Neuronal stem cell (in vitro differentiated cells): ENCODE results near the gene EXOSC1.

Source experiments
- DNase-seq: peaks from one replicate; pipeline ENCODE4 v3.0.0-alpha.2; 2013; ENCODE audit warnings: low spot score
- H2AFZ ChIP-seq: one replicate; pipeline ENCODE4 v1.6.1; 2013; ENCODE audit warnings: mild to moderate bottlenecking, low read length, inconsistent platforms
- H2AK5ac ChIP-seq: 2 replicates; pipeline ENCODE4 v1.6.1; 2013; ENCODE audit warnings: low read depth, mild to moderate bottlenecking, inconsistent platforms, low read length, moderate library complexity, mixed read lengths
- H2BK120ac ChIP-seq: 2 replicates; pipeline ENCODE4 v1.6.1; 2013; ENCODE audit warnings: low read depth, mild to moderate bottlenecking, inconsistent platforms, low read length, moderate library complexity, mixed read lengths
- H2BK12ac ChIP-seq: one replicate; pipeline ENCODE4 v1.6.1; 2013; ENCODE audit warnings: low read length, inconsistent platforms
- H2BK15ac ChIP-seq: 2 replicates; pipeline ENCODE4 v1.6.1; 2013; ENCODE audit warnings: mild to moderate bottlenecking, low read length, inconsistent platforms, mixed read lengths
- H2BK5ac ChIP-seq: one replicate; pipeline ENCODE4 v1.6.1; 2013; ENCODE audit warnings: inconsistent platforms, mild to moderate bottlenecking, low read length, moderate library complexity
- H3K14ac ChIP-seq: one replicate; pipeline ENCODE4 v1.6.1; 2013; ENCODE audit warnings: low read length, inconsistent platforms
- H3K18ac ChIP-seq: 2 replicates; pipeline ENCODE4 v1.6.1; 2013; ENCODE audit warnings: low read length, inconsistent platforms
- H3K23ac ChIP-seq: 2 replicates; pipeline ENCODE4 v1.6.1; 2013; ENCODE audit warnings: low read depth, mild to moderate bottlenecking, mixed read lengths, low read length, inconsistent platforms; ENCODE audit not compliant: poor library complexity
- H3K27ac ChIP-seq: replicated peaks from 3 replicates; pipeline ENCODE4 v1.5.1; 2013; ENCODE audit warnings: low read length, inconsistent platforms
- H3K27me3 ChIP-seq, 3 experiments: 2 replicates each; pipeline ENCODE4 v1.6.1; 2013; ENCODE audit warnings: low read length in 3 of 3, mild to moderate bottlenecking in 2 of 3, inconsistent platforms in 1 of 3, low read depth in 1 of 3, mixed read lengths in 1 of 3, moderate library complexity in 1 of 3; ENCODE audit not compliant: control insufficient read depth in 3 of 3, insufficient read depth in 3 of 3
- H3K36me3 ChIP-seq, 2 donors: replicated peaks in 1 of 2; 2 replicates each; pipeline ENCODE4 v1.6.1; 2013; ENCODE audit warnings: low read length in 2 of 2; ENCODE audit not compliant: control insufficient read depth in 2 of 2, insufficient read depth in 2 of 2
- H3K4ac ChIP-seq: 2 replicates; pipeline ENCODE4 v1.6.1; 2013; ENCODE audit warnings: inconsistent platforms, mild to moderate bottlenecking, low read length, moderate library complexity
- H3K4me1 ChIP-seq, 2 donors: 1 replicate in 1 of 2; 2 replicates in 1 of 2; pipeline ENCODE4 v1.6.1; 2013; ENCODE audit warnings: low read length in 2 of 2, low read depth in 1 of 2; ENCODE audit not compliant: control insufficient read depth in 2 of 2, insufficient read depth in 1 of 2
- H3K4me2 ChIP-seq: one replicate; pipeline ENCODE4 v1.6.1; 2013; ENCODE audit warnings: mild to moderate bottlenecking, low read length, inconsistent platforms; ENCODE audit not compliant: insufficient read depth, poor library complexity, severe bottlenecking
- H3K4me3 ChIP-seq, 2 donors: 2 replicates each; pipeline ENCODE4 v1.5.1; 2013; ENCODE audit warnings: low read length in 2 of 2, mild to moderate bottlenecking in 2 of 2, inconsistent platforms in 1 of 2, moderate library complexity in 1 of 2
- H3K79me1 ChIP-seq: one replicate; pipeline ENCODE4 v1.6.1; 2013; ENCODE audit warnings: low read depth, mild to moderate bottlenecking, inconsistent platforms, low read length, moderate library complexity
- H3K9ac ChIP-seq: one replicate; pipeline ENCODE4 v1.6.1; 2013; ENCODE audit warnings: mild to moderate bottlenecking, low read depth, low read length, inconsistent platforms; ENCODE audit not compliant: poor library complexity
- H3K9me3 ChIP-seq, 2 donors: replicated peaks in 1 of 2; 2 replicates each; pipeline versions ENCODE3 to v1.6.1; 2013; ENCODE audit warnings: low read length in 2 of 2, mild to moderate bottlenecking in 2 of 2, inconsistent platforms in 1 of 2, low read depth in 1 of 2, mixed read lengths in 1 of 2, moderate library complexity in 1 of 2; ENCODE audit not compliant: control insufficient read depth in 2 of 2, insufficient read depth in 1 of 2
- H4K8ac ChIP-seq: one replicate; pipeline ENCODE4 v1.6.1; 2013; ENCODE audit warnings: low read depth, mild to moderate bottlenecking, inconsistent platforms, low read length, moderate library complexity
- H4K91ac ChIP-seq: one replicate; pipeline ENCODE4 v1.6.1; 2013; ENCODE audit warnings: low read length, low read depth, mild to moderate bottlenecking, inconsistent platforms; ENCODE audit not compliant: poor library complexity
- WGBS, 2 donors: extraction: QIAGEN DNeasy Blood & Tissue Kit; methylation state at CpG; one replicate each; pipeline ENCODE4 v1.1.7; 2013; ENCODE audit warnings: missing lambda C conversion rate in 2 of 2, mixed read lengths in 1 of 2; ENCODE audit not compliant: insufficient read length in 2 of 2, insufficient replicate concordance in 1 of 2; ENCODE audit errors: extremely low coverage in 2 of 2; 5-methylcytosine and 5-hydroxymethylcytosine counted together

EXOSC1 gene

DNA sequence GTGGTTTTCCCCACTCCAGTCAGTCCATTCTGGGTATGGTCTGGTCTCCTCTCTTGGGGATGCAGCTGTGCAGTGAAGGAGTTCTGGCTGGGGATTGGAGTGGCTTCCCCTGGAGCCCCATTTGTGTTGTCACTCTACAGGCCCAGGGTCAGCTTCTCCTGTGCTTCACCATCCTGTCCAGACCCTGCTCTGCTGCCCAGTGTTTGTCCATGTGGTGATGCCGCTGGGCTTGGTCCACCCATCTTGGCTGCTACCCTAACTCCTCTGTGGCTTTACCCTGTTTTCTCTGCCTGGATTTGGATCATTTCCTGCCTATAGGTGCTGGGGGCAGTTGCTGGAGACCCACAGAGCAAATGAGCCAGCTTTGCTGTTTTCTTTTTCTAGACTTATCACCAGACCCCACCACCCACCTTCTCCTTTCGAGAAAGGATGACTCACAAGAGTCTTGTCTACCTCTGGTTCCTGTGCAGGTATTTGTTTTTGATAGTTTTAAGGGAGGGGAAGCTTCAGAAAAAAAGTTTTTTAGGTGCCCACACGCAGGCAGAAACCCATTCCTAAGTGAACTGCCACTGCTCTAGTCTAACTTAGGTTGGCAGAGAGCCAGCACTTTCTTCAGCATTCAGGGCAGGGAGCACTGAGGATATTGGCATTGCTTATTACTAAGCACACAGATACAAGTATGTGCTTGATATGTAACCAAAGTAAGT is 8.7 kb upstream of the EXOSC1 start:
- Histone ChIP-seq H3K4me3 (no peak overlapping the region), H3K18ac (no peak overlapping the region), H3K23ac (no peak overlapping the region), H3K4me1 (peaks cover 7 to 13% of the 10 kb centered on the region in 2 donors), H2BK12ac (no peak overlapping the region), H3K14ac (no peak overlapping the region), H3K79me1 (peaks cover 10% of the 10 kb centered on the region), H3K27ac (no peak overlapping the region), H3K9me3 (no peaks in the 10 kb centered on the region), H3K4ac (no peak overlapping the region), H4K91ac (no peak overlapping the region), H3K27me3 (no peaks in the 10 kb centered on the region), H2AFZ (no peak overlapping the region), H2BK120ac (no peak overlapping the region), H3K36me3 (peaks cover 49 to 92% of the 10 kb centered on the region in 2 donors), H2AK5ac (no peak overlapping the region), H4K8ac (no peak overlapping the region), H3K4me2 (no peak overlapping the region), H2BK15ac (no peak overlapping the region), H3K9ac (no peak overlapping the region), H2BK5ac (no peak overlapping the region)
- no peak for DNase-seq
- no CpG with 5 or more reads among the region's 3 CpGs for WGBS, 2 donors

DNA sequence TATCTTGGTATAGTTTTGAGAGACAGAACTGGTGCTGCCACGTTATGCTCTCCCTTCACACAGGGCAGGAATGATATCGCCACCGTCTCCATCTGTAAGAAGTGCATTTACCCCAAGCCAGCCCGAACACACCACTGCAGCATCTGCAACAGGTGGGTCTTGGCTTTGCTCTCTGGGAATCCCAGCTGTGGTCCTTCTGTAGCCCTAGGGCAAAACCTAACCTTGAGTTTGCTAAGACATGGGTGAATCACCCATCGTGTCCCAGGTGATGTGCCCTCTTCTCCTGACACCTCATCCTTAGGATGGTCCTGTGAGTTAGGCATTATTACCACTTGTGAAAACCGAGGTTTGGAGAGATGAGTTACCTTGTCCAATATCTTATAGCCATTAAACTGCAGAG is 6.5 kb upstream of the EXOSC1 start:
- Histone ChIP-seq H2AK5ac (no peak overlapping the region), H3K9me3 (no peaks in the 10 kb centered on the region), H3K36me3 (peaks cover 34 to 77% of the 10 kb centered on the region in 2 donors), H3K23ac (no peak overlapping the region), H3K79me1 (peaks cover 10% of the 10 kb centered on the region), H3K18ac (no peak overlapping the region), H2AFZ (no peak overlapping the region), H2BK12ac (no peak overlapping the region), H3K14ac (no peak overlapping the region), H3K4me3 (no peak overlapping the region), H4K91ac (no peak overlapping the region), H4K8ac (no peak overlapping the region), H3K4me1 (peaks cover 7 to 13% of the 10 kb centered on the region in 2 donors), H2BK15ac (no peak overlapping the region), H2BK120ac (no peak overlapping the region), H3K27ac (no peak overlapping the region), H3K4ac (no peak overlapping the region), H3K4me2 (no peak overlapping the region), H3K27me3 (no peaks in the 10 kb centered on the region), H2BK5ac (no peak overlapping the region), H3K9ac (no peak overlapping the region)
- DNase-seq: no peak
- no CpG with 5 or more reads among the region's 6 CpGs for WGBS, 2 donors

DNA sequence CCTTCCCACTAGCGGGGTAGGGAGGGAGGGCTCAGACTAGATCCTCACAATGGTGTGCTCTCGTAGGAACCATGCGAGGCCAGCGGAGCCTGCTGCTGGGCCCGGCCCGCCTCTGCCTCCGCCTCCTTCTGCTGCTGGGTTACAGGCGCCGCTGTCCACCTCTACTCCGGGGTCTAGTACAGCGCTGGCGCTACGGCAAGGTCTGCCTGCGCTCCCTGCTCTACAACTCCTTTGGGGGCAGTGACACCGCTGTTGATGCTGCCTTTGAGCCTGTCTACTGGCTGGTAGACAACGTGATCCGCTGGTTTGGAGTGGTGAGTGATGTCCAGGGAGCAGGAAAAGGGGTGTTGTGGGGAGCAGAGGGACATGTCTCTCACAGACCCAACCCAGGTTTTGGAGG is 5.8 kb upstream of the EXOSC1 start:
- no peak overlapping the region for H3K18ac ChIP-seq
- no peak overlapping the region for H4K8ac ChIP-seq
- peaks cover 10 to 13% of the 10 kb centered on the region in 2 donors for H3K4me1 ChIP-seq
- peak overlapping the region; percentile 20 for H2BK5ac ChIP-seq
- H3K79me1 ChIP-seq: peaks cover 11% of the 10 kb centered on the region
- H3K23ac ChIP-seq: no peak overlapping the region
- peaks cover 27 to 71% of the 10 kb centered on the region in 2 donors for H3K36me3 ChIP-seq
- no peak overlapping the region for H2AFZ ChIP-seq
- H2AK5ac ChIP-seq: no peak overlapping the region
- H3K9me3 ChIP-seq: no peaks in the 10 kb centered on the region
- DNase-seq: no peak
- no peak overlapping the region for H3K14ac ChIP-seq
- no peak overlapping the region for H3K4me2 ChIP-seq
- no CpG with 5 or more reads among the region's 17 CpGs for WGBS, 2 donors
- no peaks in the 10 kb centered on the region for H3K27me3 ChIP-seq
- no peak overlapping the region for H3K4ac ChIP-seq
- H2BK12ac ChIP-seq: no peak overlapping the region
- H3K9ac ChIP-seq: no peak overlapping the region
- no peak overlapping the region for H3K4me3 ChIP-seq
- H2BK15ac ChIP-seq: no peak overlapping the region
- no peak overlapping the region for H4K91ac ChIP-seq
- no peak overlapping the region for H2BK120ac ChIP-seq
- H3K27ac ChIP-seq: no peak overlapping the region

DNA sequence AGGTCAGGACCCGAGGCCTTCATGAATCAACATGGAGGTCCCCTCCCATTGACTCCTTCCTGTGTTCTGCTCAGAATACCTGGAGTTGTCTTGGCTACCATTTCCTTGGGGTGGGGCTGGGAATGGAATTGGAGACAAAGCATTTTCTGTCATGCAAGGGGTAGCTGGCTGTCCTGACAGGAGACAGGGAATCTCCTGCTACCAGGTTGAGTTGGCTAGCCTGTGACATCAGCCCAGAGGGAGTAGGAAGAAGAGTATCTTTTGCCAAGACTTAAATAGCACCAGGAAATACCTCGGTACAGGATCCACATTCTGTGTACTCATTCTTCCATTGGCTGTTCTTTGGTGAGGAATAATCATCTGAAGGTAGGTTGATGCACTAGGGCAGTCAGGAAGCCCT is 5.0 kb upstream of the EXOSC1 start:
- Histone ChIP-seq H3K23ac (no peak overlapping the region), H2AK5ac (no peak overlapping the region), H3K9me3 (no peaks in the 10 kb centered on the region), H2BK12ac (no peak overlapping the region), H3K27ac (no peak overlapping the region), H2BK120ac (no peak overlapping the region), H3K79me1 (peaks cover 11% of the 10 kb centered on the region), H3K4me2 (no peak overlapping the region), H2AFZ (no peak overlapping the region), H3K14ac (no peak overlapping the region), H3K4me1 (peaks cover 10 to 13% of the 10 kb centered on the region in 2 donors), H3K4ac (no peak overlapping the region), H4K8ac (no peak overlapping the region), H3K18ac (no peak overlapping the region), H2BK15ac (no peak overlapping the region), H3K27me3 (no peaks in the 10 kb centered on the region), H3K9ac (no peak overlapping the region), H2BK5ac (no peak overlapping the region), H3K4me3 (no peak overlapping the region), H3K36me3 (peaks cover 26 to 64% of the 10 kb centered on the region in 2 donors), H4K91ac (no peak overlapping the region)
- DNase-seq: no peak
- no CpG with 5 or more reads among the region's 2 CpGs for WGBS, 2 donors
